Stimulated activated CD4-positive, alpha-beta T cell treated with anti-CD3 and anti-CD28 coated beads, Interleukin-2, amount 100 ng/mL, for 24 hours (primary cell): Measurements from ENCODE around the gene EPHA3.

Experiments
- DNase-seq, 2 donors: peaks; one replicate each; pipeline ENCODE4 v3.0.0-alpha.2; 2020

EPHA3 gene

DNA sequence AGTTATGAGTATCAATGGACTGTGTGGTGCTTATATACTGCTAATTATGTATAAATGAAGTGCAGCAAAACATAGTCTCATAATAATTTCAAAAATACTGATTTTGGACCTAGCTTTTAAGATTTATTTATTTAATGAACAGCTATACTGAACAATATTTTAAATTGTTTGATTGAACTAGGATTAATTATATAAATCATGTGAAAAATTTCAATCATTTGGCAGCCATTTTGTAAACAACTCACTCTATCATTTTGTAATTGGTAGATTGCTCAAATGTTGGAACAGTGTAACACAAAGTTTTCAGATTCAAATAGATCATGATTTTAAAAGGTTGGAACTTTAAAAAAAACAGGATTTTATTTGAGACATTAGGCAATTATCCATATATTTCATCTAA, 47.0 kb downstream of the EPHA3 start:
- DNase-seq = no peak

DNA sequence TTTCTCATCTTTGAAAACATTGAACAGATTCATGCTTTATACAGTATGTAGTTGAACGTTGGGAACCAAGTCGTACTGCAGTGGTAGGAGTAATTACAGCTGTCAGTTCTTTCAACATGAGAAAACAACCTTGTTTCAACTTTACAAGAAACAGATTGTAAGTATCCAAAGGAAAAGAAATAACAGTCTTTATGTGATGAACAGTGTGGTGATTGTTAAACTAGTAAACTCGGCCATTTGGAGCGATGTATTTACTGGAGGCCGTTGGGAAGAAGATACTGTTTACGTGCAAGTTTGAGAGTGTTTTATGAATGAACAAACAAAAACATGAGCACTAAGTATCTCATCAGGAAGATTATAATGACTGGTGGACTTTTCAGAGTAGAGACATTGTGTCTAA, 48.4 kb downstream of the EPHA3 start:
- no peak for DNase-seq

- DNase-seq = no peak
Measured at GRCh38 chr3:89157575-89157974, 50.2 kb downstream of the EPHA3 start.

- DNase-seq = no peak
Measured at GRCh38 chr3:89159605-89160004, 52.2 kb downstream of the EPHA3 start.

DNA sequence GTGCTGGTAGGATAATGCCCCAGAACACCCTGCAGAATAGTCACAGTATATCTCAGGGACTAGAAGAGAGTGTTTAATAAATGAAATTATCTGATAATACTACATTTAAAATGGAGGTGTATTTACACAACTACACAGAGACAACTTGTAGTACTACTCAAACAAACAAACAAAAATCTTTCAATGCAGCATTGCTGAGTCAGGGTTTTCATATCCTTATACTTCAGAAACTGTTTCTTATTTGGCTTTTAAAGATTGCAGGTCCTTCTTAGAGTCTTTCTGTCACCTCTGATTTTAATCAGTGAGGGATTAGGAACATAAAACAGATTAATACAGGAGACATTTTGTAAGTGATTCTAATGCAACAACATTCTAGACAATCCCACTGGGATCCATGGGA, 57.4 kb downstream of the EPHA3 start:
- DNase-seq = no peak

DNA sequence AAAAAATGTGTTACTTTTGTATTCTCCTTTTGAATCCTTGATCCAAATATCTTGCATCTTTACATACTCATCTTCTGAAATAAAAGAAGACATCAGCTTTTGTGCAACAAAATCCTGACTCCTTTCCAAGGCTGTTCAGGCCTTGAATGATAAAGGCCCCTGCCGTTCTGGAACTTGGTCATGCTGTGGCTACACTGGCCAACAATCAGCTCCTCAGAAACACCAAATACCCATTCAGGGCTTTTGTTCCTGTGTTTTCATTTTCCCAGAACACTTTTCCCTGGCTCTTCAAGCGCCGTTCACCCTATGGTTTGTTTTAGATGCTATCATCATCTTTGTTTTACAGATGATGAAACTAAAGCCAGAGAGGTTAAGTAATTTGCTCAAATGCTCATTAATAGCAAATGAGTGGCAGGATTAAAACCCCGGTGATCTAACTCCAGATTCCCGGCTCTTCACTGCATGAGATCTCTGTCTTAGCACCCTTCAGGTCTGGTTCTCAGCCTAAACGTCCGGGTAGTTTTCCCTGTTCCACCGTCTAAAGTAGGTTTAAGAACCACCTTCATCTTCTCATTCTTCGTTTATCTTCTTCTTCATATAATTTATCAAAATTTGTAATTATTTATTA, 58.3 kb downstream of the EPHA3 start:
- DNase-seq = no peak

DNA sequence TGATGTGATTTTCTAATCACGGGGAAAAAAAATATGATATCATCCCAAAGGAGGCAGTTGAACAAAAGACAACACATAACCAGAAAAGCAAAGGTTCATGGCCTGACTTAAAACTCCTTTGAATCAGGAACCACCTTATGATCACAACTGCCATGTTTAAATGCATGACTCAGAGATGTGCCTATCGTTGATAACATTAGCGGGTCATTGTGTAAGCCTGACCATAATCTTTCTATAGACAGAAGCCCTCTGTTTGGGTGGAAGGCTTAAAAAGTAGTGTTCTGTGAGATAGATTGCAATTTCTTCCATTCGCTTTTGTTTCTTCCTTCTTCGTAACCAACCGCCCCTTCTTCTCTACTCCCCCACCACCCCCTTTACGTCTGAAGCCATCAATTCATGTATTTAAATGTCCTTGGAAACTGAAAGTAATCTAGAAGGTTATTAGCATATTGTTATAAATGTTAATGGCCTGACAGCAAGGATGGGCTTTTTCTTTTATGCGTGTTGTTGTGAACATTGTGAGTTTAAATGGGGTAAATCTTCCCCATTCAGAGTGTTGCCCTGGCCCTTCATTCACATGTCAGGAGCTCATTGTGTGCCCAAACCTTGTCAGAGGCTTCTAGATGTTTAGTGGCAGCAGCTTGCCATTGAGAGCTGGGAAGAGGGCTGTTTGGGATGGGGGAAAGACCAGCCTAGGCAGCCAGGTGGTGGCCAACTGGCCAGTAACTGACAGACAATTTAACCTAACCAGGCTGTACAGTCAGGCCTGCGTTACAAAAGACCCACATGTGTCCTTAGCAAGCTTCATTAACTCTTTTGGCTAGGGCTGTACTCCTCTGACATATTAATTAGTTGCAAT, 64.5 kb downstream of the EPHA3 start:
- no peak for DNase-seq

- no peak for DNase-seq
Measured at GRCh38 chr3:89173546-89173945, 66.1 kb downstream of the EPHA3 start.

DNA sequence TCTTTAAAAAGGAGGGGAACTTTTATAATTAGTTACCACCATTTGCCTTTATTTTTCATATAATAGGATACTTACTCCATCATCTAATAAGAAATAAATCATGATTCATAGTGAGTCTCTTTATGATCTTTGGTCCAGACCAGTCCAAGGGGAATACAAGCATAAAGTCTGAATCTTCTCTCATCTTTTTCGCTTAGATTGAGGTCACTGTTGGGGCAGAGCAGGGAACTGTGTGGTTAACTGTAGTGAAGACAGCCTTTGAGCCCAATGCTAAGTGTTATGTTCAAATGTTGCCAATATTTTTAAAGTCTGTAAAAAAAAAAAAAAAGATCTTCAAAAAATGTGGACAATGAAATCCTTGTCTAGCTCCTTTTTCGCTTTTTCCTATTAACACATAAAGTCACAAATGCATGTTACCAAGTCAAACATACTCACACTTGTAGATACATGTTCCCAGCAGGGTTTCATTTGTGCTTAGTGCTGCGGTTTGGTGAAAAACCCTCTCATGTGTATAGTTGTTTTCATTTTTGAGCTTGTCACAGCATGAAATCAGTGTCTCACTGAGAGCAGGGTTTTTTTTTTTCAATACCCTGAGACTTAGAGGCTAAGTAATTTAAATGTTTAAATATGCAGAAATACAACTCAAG, 72.1 kb downstream of the EPHA3 start:
- no peak for DNase-seq

DNA sequence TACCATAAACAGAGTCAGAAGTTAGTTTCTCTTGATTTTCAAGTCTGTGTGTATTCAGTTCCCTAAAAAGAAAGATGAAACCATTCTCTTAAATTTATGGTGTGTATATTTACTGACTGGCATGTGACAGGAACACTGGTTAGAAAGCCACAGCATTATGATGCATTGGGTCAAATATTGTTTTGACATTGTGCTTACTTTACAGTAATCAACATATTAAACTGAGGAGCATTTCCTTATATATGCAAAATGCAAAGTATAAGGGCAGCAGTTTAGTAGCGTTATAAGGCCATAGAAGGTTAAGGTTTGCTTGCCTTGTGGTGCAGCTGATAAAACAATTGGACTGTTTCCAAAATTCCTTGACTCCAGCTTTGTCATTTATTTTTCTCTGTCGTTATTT, 72.9 kb downstream of the EPHA3 start:
- no peak for DNase-seq

DNA sequence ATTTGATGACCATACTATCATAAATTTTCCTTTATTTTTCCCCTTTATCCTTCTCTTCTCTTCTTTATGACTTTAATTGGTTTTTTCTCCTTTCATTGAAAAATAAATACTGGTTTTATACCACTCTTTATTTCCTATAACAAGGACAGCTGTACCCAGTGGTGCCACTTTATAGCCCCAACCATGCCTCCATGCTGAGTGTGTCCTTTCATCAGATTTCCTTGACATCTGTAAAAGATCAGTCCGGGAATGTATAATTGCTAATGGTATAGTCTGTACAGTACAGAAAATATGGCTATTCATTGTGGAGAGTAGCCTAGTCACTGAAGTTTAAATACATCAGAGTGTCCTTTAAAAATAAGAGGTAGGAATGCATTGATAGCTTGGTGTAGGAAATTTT, 74.6 kb downstream of the EPHA3 start:
- no peak for DNase-seq

- no peak for DNase-seq
Measured at GRCh38 chr3:89184151-89184995, 77.0 kb downstream of the EPHA3 start.

DNA sequence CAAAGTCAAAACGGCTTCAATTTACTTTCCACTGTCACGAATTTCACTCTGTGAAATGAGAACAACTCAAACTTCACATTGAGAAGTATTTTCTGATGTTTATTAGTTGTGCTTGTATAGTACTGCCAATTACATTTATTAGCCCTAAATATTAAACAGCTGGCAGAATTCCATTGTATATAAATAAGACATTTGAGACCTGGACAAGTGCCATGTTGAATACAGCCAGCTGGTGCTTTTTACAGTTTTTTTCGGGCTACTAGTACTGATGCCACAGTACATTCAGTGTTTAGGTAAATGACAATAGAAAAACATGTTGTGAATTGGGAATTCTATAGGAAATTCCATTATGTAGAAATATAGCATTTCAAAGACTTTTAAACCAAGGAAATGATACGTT, 79.0 kb downstream of the EPHA3 start:
- no peak for DNase-seq

DNA sequence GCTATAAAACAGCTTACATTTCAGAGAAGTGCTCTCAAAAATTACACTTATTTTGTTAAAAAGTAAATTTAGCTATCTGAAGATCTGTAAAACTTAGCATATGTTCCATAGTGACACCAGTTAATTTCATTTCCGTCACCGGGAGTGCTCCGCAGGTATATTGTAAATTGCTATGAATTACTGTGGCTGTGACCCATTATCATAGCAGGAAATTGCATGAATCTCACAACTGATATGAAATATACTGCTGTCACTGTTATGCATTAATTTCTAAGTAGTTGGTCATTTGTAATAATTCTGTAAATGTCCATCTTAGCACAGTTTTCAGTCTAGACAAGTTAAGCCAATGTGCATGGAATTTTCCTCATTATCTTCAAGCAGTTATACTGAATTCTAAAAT, 91.2 kb downstream of the EPHA3 start:
- no peak for DNase-seq

DNA sequence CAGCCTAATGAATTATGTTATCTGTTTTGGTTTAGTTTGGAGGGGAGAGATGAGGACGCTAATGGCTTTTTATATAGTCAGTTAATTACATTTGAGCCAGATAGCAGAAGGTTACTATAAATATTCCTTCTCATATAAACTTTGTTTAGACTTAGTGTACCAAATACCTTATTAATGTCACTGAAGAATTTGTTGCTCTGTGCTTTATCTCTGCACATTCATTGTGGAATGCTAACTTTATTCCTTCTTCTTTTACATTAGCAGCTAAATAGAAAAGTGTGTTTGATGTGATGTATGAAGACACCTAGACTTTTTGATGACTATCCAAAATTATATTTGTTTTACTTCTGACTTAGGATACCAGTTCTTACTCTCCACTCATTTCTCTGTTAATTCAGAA, 105.2 kb downstream of the EPHA3 start:
- no peak for DNase-seq

GRCh38 chr3:89216016-89216739, 108.8 kb downstream of the EPHA3 start:
- DNase-seq = no peak

DNA sequence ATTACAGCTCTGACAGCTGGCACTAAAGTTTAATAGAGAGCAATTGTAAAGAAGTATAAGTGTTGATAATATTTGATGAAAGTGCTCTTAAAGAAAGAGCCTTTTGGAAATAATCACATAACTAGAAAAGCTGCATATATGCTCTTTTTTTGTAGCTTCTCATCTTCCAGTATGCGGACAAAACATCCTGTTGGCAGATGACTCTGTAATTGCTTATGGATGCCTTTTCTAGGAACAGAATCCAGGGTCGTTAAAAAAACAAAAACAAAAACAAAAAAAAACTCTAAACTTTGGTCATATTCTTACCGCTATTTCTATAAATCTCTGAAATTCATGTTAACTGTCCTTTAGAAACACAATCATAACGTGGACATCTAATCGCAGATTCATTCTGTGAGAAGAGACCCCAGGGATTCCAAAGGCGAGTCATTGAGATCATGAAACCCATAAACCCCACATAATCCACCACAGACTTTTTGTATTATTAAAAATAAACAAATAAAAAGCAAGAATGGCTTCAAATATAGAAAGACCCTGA, 109.8 kb downstream of the EPHA3 start:
- no peak for DNase-seq

DNA sequence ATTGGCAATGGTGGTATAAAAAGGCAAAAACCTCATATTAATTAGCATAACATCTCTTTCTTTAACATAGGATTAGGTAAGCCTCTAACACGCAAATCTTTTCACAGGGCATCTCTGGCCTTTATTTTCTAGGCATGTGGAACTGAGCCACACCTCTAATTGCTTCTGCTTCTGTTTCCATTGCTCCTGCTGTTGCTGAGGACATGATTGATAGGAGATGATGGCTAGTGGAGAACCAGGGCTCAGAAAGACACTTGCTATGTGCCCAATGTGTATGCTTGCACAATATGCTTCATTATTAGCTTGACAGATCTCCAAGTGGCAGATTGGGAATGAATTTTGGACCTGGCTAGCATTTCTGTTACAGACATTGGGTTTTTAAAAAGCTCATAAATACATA, 114.5 kb downstream of the EPHA3 start:
- DNase-seq = no peak

GRCh38 chr3:89223188-89223587, 115.8 kb downstream of the EPHA3 start:
- no peak for DNase-seq

DNA sequence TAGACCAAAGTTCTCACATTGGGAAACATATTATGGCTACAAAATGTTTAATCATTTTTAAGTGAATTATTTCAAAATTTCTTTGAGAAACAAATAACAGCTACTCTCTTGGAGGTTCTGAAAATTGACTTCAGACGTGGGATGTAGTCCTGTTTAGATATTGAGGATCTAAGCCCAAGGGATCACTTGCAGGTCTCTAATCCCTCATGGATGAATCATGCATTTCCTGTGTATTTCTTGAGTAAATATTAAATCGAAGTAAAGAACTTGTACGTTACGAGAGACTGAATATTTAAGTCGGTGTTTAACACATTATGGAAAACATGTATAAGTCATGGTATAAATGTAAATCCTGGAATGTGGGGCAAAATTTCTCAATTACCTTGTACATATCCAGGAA, 119.8 kb downstream of the EPHA3 start:
- no peak for DNase-seq

DNA sequence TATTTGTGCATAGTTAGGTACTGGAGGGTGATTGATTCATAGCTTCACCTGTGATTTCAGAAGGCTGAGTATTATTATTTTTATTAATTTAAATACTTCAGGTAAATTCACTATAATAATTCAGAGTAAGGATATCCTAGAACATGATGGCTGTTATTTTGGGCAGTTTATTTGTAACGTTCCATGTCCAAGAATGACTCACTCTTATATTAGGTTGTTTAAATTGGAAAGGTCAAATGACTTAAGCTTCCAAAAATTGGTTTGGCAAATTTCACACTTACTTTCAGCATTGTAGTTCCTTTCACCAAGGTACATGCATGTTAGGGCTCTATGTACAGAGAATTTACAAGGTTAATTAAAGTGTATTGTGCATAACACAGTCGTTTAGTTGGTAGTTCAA, 120.2 kb downstream of the EPHA3 start:
- DNase-seq = no peak

- DNase-seq = no peak
Measured at GRCh38 chr3:89232155-89232554, 124.7 kb downstream of the EPHA3 start.
